Suprapubic skin (tissue), 4 donors: ENCODE data around the gene XPNPEP2.

Source experiments
- POLR2A ChIP-seq, 2 donors: fragments of 450-650 bp; IDR thresholded peaks; one replicate each; pipeline ENCODE4 v1.6.1; 2017; ENCODE audit warnings: antibody characterized with exemption in 2 of 2, mild to moderate bottlenecking in 2 of 2, moderate library complexity in 2 of 2
- POLR2AphosphoS5 ChIP-seq, 3 donors: sonication (generic); formaldehyde crosslinking; IDR thresholded peaks; one replicate each; pipeline ENCODE4 v1.6.1; 2017; ENCODE audit warnings: antibody characterized with exemption in 3 of 3
- TF ChIP-seq, protein P1 (sequence below), 2 donors: fragments of 200-600 bp in 1 of 2; fragments of 450-650 bp in 1 of 2; sonication (generic) in 1 of 2; IDR thresholded peaks; one replicate each; pipeline ENCODE4 v1.5.1; 2016 to 2019; ENCODE audit warnings: antibody characterized with exemption in 2 of 2, mild to moderate bottlenecking in 1 of 2, moderate library complexity in 1 of 2

DNA sequence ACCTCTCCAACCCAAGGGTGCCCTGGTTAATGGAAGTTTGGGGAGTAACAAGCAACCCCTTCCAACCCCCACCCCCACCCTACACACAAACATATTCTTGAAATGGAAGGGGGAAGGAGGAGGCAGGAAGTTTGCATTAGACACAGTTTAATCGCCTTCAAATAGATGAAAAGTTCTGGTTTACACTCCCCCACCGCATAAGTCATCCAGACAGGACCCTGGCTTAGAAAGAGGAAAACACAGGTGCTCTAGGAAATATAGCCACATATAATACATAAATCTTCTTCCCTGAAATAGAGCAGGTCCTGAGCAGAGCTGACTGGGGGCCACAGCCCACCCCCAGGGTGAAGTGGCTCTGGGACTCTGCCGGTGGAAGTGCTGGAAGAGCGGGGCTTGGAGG is 66.0 kb downstream of the XPNPEP2 start:
- TF ChIP-seq, protein P1, sequence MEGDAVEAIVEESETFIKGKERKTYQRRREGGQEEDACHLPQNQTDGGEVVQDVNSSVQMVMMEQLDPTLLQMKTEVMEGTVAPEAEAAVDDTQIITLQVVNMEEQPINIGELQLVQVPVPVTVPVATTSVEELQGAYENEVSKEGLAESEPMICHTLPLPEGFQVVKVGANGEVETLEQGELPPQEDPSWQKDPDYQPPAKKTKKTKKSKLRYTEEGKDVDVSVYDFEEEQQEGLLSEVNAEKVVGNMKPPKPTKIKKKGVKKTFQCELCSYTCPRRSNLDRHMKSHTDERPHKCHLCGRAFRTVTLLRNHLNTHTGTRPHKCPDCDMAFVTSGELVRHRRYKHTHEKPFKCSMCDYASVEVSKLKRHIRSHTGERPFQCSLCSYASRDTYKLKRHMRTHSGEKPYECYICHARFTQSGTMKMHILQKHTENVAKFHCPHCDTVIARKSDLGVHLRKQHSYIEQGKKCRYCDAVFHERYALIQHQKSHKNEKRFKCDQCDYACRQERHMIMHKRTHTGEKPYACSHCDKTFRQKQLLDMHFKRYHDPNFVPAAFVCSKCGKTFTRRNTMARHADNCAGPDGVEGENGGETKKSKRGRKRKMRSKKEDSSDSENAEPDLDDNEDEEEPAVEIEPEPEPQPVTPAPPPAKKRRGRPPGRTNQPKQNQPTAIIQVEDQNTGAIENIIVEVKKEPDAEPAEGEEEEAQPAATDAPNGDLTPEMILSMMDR (IDR thresholded peaks at IDR 0.05) = no peak
- TF ChIP-seq POLR2AphosphoS5 (IDR thresholded peaks at IDR 0.05) (no peak), POLR2A (IDR thresholded peaks at IDR 0.05) (no peak)
